ENCODE data around the gene SMC5.

GRCh38 chr9:70229026-70229425 lies 29.8 kb upstream of the SMC5 start:
- no peak for TF ChIP-seq CTCF (IDR thresholded peaks at IDR 0.05; ENCODE audit: insufficient read depth, low read length)
- TF ChIP-seq POLR2AphosphoS5 (IDR thresholded peaks at IDR 0.05; ENCODE audit: low read depth), result no peak
- TF ChIP-seq GABPA (IDR thresholded peaks at IDR 0.05; ENCODE audit: low read depth), result no peak
- no peak for TF ChIP-seq REST (IDR thresholded peaks at IDR 0.05; ENCODE audit: insufficient replicate concordance, low read depth)
- TF ChIP-seq SPI1 (IDR thresholded peaks at IDR 0.05; ENCODE audit: borderline replicate concordance, low read depth), result no peak
